NCI-H2227 (cell line): ENCODE results near the gene RAB8A.
"Not testable (repeated sequence)": the region's sequence is repeated elsewhere in the genome, so short reads cannot be mapped to it uniquely, and the experiment has no call there.

ENCODE experiments used
- DNase-seq: peaks from one replicate; lab custom pipeline; 2025; ENCODE audit not compliant: unreplicated experiment; lab: John Stamatoyannopoulos, UW

Gene RAB8A

GRCh38 chr19:16077984-16078758, 33.5 kb upstream of the RAB8A start:
- no peak for DNase-seq

GRCh38 chr19:16078759-16079707, 32.7 kb upstream of the RAB8A start:
- DNase-seq, result peak; percentile 46

DNA sequence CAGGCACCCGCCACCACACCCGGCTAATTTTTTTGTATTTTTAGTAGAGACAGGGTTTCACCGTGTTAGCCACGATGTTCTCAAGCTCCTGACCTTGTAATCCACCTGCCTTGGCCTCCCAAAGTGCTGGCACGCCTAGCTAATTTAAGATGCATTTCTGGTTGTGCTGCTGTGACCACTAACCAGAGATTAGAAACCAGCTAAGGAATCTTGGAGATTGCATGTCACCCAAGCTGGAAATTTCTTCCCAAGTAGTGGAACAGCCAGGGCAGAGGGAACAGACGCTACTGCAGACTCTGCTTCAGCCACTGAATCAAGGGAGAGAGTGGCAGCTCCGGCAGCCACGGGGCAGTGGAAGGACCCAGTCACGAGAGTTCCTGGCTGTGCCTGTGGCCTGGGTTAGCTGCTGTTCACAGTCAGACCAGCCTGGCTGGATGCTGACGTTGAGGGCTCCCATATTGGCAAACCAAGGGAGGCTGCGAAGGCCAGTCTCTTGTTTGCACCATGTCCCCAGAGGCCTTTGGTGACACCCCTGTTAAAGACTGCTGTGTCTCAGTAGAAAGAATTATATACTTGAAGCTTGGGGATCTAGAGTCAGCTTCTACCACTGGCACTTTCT, 27.5 kb upstream of the RAB8A start:
- no peak for DNase-seq

DNA sequence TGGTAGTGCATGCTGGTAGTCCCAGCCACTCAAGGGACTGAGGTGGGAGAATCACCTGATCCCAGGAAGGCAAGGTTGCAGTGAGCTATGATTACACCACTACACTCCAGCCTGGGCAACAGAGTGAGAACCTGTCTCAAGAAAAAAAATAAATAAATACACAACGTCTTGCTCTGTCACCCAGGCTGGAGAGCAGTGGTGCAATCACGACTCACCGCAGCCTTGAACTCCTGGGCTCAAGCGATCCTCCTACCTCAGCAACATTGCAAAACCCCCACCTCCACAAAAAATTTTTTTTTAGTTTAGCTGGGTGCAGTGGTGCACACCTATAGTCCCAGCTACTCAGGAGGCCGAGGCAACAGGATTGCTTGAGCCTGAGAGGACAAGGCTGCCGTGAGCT, 26.6 kb upstream of the RAB8A start:
- DNase-seq, result no peak

DNA sequence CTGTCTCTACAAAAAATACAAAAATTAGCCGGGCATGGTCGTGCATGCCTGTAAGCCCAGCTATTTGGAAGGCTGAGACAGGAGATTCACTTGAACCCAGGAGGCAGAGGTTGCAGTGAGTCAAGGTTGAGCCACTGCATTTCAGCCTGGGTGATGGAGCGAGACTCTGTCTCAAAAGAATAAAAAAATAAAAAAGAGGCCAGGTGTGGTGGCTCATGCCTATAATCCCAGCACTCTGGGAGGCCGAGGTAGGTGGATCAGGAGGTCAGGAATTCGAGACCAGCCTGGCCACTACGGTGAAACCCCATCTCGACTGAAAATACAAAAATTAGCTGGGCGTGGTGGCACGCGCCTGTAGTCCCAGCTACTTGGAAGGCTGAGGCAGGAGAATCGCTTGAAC, 24.3 kb upstream of the RAB8A start:
- not testable (repeated sequence) for DNase-seq

DNA sequence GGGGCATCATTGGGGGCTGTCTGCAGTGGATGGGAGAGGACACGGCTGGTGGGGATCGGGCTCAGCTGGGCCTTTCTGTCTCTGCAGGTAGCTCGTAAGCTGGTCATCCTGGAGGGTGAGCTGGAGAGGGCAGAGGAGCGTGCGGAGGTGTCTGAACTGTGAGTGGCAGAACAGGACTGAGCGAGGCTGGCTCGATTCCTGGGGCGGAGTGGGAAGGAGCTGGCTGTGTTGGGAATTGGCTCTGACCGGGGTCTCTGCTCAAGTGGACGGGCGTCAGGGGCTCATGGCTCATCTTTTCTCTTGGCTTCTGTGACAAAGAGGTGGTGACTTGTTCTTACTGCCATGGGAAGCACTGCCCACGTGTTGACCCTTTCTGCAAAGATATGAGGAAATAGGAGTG, 23.7 kb upstream of the RAB8A start:
- no peak for DNase-seq

DNA sequence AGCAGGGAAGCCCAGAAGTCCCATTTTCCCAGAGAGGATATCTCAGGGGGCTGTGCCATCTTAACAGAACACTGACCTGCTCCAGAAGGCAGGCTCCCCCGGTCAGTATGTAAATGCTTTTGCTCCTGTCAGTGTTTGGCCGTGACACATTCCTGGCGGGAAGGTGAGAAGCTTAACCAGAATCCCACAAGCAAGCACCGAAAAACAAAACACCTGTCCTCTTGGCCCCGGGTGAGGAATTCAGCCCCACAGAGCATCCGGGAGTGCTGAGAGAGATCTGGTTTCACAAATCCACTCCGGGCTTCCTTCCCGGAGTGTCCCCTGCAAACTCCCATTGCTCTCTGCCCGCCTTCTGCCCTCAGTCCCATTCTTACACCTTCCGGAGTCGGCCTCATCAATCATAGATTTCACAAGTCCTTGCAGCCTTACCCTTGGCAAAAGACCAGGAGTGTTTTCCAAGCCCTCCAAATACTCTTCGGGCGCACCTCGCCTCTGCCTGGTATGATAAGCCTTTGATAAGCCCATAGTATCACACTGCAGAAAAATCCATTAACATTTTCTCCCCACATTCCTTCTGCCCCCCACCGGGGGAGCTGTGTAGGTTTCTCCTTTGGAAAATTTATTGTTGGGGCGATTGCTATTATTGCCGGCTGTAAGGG, 23.2 kb upstream of the RAB8A start:
- DNase-seq, result no peak

- DNase-seq, result no peak
These were observed 22.5 kb upstream of the RAB8A start for GRCh38 chr19:16089010-16089846.

DNA sequence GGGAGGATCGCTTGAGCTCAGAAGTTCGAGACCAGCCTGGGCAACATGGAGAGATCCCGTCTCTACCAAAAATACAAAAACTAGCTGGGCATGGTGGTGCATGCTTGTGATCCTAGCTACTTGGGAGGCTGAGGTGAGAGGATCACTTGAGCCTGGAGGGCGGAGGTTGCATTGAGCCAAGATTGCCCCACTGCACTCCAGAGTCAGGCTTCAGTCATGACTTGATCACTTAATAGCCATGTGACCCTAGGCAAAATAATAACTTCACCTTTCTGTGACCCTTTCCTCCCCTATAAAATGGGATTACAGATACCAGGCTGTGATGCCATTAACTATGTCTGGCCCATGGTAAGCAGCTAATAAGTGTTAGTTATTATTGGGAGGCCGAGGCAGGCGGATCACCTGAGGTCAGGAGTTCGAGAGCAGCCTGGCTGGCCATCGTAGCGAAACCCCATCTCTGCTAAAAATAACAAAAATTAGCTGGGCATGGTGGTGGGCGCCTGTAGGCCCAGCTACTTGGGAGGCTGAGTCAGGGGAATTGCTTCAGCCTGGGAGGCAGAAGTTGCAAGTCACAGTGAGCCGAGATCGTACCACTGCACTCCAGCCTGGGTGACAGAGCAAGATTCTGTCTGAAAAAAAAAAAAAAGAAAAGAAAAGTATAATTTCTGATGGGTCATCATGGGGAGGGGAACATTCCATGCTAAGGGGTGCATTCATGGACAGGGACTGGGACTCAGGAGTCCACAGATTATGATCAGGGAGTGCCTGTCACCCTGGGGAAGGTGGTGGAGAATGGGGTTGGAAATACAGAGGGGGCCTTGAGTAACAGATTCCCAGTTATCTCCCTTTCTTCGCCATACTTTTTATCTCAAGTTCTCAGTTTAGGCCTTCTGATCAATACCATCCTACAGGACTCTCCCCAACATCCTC, 19.9 kb upstream of the RAB8A start:
- no peak for DNase-seq

GRCh38 chr19:16094360-16095070, 17.2 kb upstream of the RAB8A start:
- no peak for DNase-seq

- no peak for DNase-seq
These were observed 16.6 kb upstream of the RAB8A start for GRCh38 chr19:16095071-16095571.

DNA sequence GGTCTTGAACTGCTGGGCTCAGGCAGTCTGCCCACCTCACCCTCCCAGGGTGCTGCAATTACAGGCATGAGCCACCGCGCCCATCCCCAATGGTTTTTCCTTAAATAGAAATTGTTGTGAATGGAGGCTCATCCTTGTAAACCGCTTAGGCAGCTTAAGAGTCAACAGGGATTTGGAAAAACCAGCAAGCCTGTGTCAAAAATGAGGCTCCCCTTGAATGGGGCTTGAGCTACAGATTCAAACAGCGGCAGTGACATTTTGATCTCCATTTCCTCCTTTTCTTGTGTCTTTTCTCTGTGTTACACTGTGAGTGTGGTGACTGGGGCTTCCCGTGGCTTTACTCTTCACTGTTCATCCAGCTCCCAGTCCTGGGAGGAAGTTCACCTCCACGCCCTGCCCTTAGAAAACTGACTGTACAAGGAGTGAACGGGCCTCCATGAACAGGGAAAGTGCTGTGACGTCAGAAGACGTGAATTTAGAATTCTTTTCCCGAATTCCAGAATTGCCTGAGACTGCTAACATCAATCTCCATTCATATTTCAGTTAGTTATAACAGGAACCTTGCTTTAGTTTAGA, 15.3 kb upstream of the RAB8A start:
- no peak for DNase-seq

GRCh38 chr19:16098416-16098768, 13.3 kb upstream of the RAB8A start:
- DNase-seq, result no peak

- no peak for DNase-seq
These were observed 12.9 kb upstream of the RAB8A start for GRCh38 chr19:16098821-16099220.

GRCh38 chr19:16099314-16099965, 12.2 kb upstream of the RAB8A start:
- not testable (repeated sequence) for DNase-seq

DNA sequence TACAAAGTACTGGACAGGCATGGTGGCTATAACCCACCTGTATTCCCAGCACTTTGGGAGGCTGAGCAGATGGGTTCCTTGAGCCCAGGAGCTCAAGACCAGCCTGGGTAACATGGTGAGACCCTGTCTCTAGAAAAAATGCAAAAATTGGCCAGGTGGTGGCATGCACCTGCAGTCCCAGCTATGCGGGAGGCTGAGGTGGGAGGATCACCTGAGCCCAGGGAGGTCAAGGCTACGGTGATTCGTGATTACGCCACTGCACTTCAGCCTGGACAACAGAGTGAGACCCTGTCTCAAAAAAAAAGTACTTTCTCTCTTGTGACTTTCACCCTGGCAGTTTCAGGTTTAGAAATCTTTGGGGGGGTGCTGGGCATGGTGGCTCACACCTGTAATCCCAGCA, 11.2 kb upstream of the RAB8A start:
- no peak for DNase-seq

DNA sequence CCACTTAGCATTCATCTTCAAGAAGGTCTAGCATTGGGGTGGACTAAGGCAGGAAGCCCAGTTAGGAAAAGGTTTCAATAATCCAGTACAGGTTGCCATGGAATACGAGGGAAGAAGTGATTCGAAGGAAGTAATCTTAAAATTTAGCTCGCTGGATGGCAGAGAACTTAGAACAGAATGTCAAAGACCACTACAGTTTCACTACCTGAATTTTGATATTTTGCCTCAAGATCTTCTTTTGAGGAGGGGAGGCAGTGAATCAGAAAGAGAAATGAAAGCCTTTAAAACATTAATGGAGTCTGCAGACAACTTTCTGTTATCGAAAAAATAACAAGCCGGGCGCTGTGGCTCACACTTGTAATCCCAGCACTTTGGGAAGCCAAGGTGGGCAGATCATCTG, 7.0 kb upstream of the RAB8A start:
- DNase-seq, result no peak

DNA sequence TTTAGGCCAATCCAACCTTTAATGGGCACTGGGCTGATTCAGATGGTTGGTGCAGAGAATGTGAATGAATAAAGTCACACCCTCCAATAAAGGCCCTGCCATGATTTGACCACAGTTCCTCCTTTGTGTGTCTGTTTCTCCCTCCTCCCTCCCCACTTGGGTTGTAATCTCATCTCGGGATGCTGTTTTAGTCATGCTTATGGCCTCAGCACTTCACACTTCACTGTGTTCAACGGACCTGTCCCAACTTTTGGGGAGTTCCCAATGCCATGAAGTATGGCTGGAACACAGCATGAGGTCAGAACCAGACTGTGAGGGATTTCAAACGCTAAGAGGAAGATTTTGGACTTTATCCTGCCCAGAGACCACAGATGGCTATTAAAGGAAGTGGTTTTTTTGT, 5.6 kb upstream of the RAB8A start:
- DNase-seq, result no peak
